Stimulated activated effector memory CD8-positive, alpha-beta T cell treated with anti-CD3 and anti-CD28 coated beads, Interleukin-12 subunit alpha, Interleukin-12 subunit beta, amount 100 ng/mL, for 72 hours (primary cell): ENCODE measurements around the gene ACTRT2.
A peak's percentile ranks its signal among the peaks of the same experiment; 100 is the strongest.

Experiments
- ATAC-seq: fragments of 150-1000 bp; cut with Tn5 transposase; 2 replicates; pipeline ENCODE4 v1.10.0; 2021
- DNase-seq, 2 donors: peaks; one replicate each; pipeline ENCODE4 v3.0.0; 2021 to 2022; ENCODE audit warnings: low spot score in 2 of 2
- H3K27ac Mint-ChIP-seq: one replicate; pipeline ENCODE4 v1.8.0; 2022; ENCODE audit warnings: mild to moderate bottlenecking, mixed read lengths
- H3K36me3 Mint-ChIP-seq: one replicate; pipeline ENCODE4 v1.8.0; 2022; ENCODE audit warnings: mild to moderate bottlenecking, mixed read lengths
- H3K4me1 Mint-ChIP-seq: one replicate; pipeline ENCODE4 v1.8.0; 2022; ENCODE audit warnings: mixed read lengths
- H3K4me3 Mint-ChIP-seq: one replicate; pipeline ENCODE4 v1.8.0; 2022; ENCODE audit warnings: mild to moderate bottlenecking, mixed read lengths
- H3K9me3 Mint-ChIP-seq: one replicate; pipeline ENCODE4 v1.8.0; 2022; ENCODE audit warnings: mixed read lengths

The ACTRT2 gene

DNA sequence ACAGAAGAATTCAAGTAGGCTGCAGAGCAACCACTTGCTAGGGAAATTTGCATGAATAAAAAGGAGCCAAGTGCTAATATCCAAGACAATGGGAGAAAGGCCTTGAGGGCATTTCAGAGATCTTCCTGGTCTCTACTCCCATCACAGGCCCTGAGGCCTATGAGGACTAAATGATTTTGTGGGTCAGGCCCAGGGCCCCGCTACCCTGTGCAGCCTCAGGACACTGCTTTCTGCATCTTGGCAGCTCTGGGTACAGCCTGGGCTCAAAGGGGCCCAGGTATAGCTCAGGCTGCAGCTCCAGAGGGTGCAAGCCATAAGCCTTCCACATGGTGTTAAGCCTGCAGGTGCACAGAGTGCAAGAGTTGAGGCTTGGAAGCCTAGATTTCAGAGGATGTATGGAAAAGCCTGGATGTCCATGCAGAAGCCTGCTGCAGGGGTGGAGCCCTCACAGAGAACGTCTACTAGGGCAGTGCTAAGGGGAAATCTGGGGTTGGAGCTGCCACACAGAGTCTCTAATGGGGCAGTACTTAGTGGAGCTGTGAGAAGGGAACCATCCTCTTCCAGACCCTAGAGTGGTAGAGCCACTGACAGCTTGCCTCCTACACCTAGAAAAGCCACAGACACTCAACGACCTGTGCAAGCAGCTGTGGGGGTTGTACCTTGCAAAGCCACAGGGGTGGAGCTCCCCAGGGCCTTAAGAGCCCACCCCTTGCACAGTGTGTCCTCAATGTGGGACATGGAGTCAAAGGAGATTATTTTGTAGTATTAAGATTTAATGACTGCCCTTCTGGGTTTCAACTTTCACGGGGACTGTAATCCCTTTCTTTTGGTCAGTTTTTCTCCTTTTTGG, 13.7 kb upstream of the ACTRT2 start:
- Mint-ChIP-seq H3K27ac (no peak overlapping the region), H3K36me3 (no peaks in the 10 kb centered on the region), H3K4me1 (no peaks in the 10 kb centered on the region), H3K9me3 (peaks cover 13% of the 10 kb centered on the region), H3K4me3 (no peak overlapping the region)
- DNase-seq (no peak), ATAC-seq (no peak)

GRCh38 chr1:3009021-3009420, 12.2 kb upstream of the ACTRT2 start:
- ATAC-seq = no peak
- Mint-ChIP-seq H3K36me3 (no peaks in the 10 kb centered on the region), H3K9me3 (peaks cover 13% of the 10 kb centered on the region), H3K4me3 (no peak overlapping the region), H3K27ac (no peak overlapping the region), H3K4me1 (peaks cover 7% of the 10 kb centered on the region)
- DNase-seq = no peak

- no peak overlapping the region for H3K4me3 Mint-ChIP-seq
- H3K9me3 Mint-ChIP-seq = peaks cover 13% of the 10 kb centered on the region
- H3K36me3 Mint-ChIP-seq = no peaks in the 10 kb centered on the region
- no peak overlapping the region for H3K27ac Mint-ChIP-seq
- H3K4me1 Mint-ChIP-seq = peaks cover 7% of the 10 kb centered on the region
- DNase-seq = no peak
- no peak for ATAC-seq
Measured at GRCh38 chr1:3009556-3009955, 11.7 kb upstream of the ACTRT2 start.

DNA sequence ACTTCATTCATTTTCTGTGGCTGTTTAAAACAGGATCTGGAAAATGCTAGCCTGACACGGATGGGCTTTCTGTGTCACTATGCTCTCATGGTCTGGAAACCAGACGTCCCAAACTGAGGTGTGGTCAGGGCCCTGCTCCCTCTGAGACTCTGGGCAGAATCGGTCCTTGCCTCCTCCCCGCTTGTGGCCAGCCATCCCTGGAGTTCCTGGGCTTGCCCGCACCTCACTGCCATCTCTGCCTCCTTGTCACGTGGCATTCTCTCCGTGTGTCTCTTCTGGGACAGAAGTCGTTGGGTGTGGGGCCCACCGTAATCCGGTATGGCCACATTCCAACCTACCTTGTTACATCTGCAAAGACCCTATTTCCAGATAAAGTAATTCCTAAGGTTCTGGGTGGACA, 10.1 kb upstream of the ACTRT2 start:
- DNase-seq (no peak), ATAC-seq (no peak)
- Mint-ChIP-seq H3K4me3 (no peak overlapping the region), H3K9me3 (peaks cover 13% of the 10 kb centered on the region), H3K4me1 (peaks cover 7% of the 10 kb centered on the region), H3K27ac (no peak overlapping the region), H3K36me3 (no peaks in the 10 kb centered on the region)

GRCh38 chr1:3011631-3012455, 9.4 kb upstream of the ACTRT2 start:
- DNase-seq (no peak), ATAC-seq (no peak)
- H3K4me3 Mint-ChIP-seq = no peak overlapping the region
- H3K36me3 Mint-ChIP-seq = no peaks in the 10 kb centered on the region
- peaks cover 9% of the 10 kb centered on the region for H3K9me3 Mint-ChIP-seq
- no peak overlapping the region for H3K27ac Mint-ChIP-seq
- peaks cover 7% of the 10 kb centered on the region for H3K4me1 Mint-ChIP-seq

GRCh38 chr1:3012456-3013291, 8.6 kb upstream of the ACTRT2 start:
- Mint-ChIP-seq H3K4me1 (peaks cover 7% of the 10 kb centered on the region), H3K9me3 (peaks cover 7% of the 10 kb centered on the region), H3K27ac (no peak overlapping the region), H3K4me3 (no peak overlapping the region), H3K36me3 (no peaks in the 10 kb centered on the region)
- DNase-seq (peak; percentile 46 to 61), ATAC-seq (no peak)

DNA sequence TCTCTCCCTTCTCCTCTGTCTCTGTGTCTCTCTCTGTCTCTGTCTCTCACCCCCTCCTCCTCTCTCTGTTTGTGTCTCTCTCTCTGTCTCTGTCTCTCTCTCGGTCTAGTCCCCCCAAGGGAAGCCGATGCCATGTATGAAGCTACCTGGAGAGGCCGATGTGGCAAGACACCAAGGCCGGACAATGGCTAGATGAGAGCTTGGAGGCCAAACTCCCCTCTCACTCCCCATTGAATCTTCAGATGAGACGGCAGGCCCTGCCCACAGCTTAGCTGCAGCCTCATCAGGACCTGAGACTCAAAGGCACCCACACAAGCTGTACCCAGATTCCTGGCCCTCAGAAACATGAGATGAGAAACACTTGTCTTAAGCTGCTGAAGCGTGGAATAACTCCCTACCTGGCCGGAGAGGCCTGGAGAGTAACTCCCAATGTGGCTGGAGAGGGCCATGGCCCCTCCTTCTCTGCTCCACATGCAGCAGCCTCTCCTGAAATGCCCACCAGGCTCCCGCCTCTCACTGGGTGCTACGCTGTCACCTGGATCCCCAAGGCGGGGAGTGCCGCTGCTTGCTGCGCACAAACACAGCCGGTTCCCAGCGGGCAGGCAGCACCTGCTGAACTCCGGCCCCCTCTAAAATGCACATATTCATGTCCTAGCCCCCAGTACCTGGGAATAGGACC, 7.8 kb upstream of the ACTRT2 start:
- Mint-ChIP-seq H3K36me3 (no peaks in the 10 kb centered on the region), H3K27ac (no peak overlapping the region), H3K4me1 (peaks cover 7% of the 10 kb centered on the region), H3K9me3 (peaks cover 2% of the 10 kb centered on the region), H3K4me3 (no peak overlapping the region)
- ATAC-seq (no peak), DNase-seq (no peak)

DNA sequence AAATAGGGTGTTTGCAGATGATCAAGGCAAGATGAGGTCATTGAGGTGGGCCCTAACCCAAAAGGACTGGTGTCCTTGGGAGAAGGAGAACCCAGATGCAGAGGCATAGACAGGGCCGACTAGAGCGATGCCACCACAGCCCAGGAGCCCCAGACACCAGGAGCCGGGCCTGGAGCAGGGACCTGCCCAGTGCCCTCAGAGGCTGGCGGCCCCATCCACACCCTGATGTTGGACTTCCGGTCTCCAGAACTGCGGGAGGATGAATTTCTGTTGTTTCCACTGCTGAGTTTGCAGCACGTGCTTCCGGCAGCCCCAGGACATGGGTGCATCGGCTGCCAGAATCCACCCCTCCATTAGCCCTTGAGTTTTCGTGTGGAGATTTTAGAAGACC, 7.2 kb upstream of the ACTRT2 start:
- no peak overlapping the region for H3K4me3 Mint-ChIP-seq

DNA sequence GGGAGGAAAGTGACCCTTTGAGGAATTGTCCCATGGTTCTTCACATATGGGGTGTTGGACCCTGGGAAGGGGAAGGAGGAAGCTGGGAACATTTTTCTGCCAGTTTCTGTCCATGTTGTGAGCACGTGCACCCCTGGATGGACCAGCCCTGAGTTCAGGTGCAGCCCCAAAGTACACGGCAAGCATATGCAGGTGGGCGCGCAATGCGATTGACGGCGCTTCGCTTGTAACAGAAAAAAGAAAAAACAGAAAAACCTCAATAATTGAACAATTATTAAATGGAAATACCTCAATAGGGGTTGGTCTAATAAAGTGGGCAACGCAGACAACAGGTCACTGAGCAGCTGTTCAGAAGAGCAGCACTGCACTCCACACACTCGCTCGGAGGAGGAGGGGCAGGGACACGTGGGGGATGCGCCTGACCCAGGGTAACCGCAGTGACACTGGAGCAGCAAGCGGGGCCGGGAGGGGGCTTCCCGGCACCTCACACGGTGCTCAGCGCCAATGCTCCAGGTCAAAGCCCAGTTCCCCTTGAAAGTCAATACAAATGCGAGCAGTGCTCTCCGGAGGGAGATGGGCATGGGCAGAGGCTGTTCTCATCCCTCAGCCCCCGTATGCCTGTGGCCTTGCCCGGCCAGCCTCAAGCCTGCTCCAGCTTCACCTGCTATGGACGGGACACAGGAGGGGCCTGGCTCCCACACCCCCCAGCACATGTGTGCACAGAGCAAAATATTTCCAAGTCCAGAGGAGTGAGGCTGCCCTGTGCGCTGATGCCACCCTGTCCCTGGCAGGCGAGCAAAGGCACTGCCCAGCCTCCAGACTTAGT, 6.6 kb upstream of the ACTRT2 start:
- no peak for ATAC-seq
- no peak for DNase-seq
- Mint-ChIP-seq H3K4me3 (no peak overlapping the region), H3K27ac (no peak overlapping the region), H3K4me1 (peaks cover 7% of the 10 kb centered on the region), H3K36me3 (no peaks in the 10 kb centered on the region), H3K9me3 (no peaks in the 10 kb centered on the region)

More for the DNA sequence above, 7.2 kb upstream of the ACTRT2 start:
- no peaks in the 10 kb centered on the region for H3K9me3 Mint-ChIP-seq
- peaks cover 7% of the 10 kb centered on the region for H3K4me1 Mint-ChIP-seq
- H3K36me3 Mint-ChIP-seq = no peaks in the 10 kb centered on the region
- ATAC-seq = no peak
- no peak overlapping the region for H3K27ac Mint-ChIP-seq
- no peak for DNase-seq

DNA sequence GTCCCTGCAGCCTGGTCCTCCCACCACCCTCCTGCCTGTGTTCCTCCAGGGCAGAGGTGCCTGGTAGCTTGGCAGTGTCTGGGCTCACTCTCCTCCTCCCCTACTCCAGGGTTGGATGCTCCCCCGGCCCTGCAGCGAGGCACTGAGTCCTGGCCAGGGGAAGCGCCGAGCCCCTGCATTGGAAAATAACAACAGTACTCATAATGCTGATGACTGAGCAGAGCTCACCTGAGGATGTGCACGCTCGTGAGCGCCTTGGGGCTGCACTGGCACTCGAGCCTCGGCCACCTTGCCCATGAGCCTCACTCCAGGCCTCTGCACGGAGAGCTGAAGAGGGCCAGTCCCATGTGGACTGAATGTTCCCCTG, 6.0 kb upstream of the ACTRT2 start:
- Mint-ChIP-seq H3K4me3 (no peak overlapping the region), H3K27ac (no peak overlapping the region), H3K36me3 (no peaks in the 10 kb centered on the region), H3K4me1 (peaks cover 7% of the 10 kb centered on the region), H3K9me3 (no peaks in the 10 kb centered on the region)
- ATAC-seq = no peak
- DNase-seq = no peak

GRCh38 chr1:3015744-3016143, 5.5 kb upstream of the ACTRT2 start:
- Mint-ChIP-seq H3K4me3 (no peak overlapping the region), H3K36me3 (no peaks in the 10 kb centered on the region), H3K27ac (no peak overlapping the region), H3K9me3 (no peaks in the 10 kb centered on the region), H3K4me1 (peaks cover 7% of the 10 kb centered on the region)
- no peak for DNase-seq
- ATAC-seq = no peak

DNA sequence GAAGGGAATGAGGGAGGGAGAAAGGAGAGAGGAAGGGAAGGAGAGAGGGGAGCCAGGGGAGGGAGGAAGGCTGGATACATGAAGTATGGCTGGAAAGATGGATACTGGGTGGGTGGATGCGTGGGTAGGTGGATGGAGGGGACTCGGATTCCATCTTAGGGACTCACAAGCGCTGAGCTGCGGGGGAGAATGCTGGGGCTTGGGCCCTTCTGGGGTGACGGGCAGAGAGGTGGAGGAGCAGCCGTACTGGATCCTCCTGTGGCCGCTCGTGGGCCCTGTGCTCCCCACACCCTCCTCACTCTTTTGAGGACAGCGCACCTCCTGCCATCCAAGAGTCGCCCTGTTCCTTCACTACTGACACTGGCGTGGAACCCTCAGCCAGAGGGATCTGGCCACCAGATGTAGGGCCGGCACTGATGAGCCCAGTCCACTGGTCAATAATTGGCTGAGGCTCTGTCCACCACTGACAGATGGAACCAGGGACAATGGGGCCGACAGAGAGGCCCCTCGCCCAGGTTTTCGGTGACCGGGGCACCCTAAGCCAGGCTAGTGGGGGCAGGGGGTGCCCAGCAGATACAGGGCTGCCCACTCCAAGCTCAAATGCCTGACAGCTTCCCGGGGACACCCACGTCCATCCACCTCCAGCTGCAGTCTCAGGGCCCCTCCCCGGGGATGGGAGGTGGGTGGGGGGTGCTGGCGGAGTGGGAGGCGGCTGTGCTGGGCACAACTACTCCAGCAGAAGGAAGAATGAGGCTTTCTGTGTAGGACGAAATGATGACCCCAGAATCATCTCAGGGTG, 4.4 kb upstream of the ACTRT2 start:
- DNase-seq = no peak
- Mint-ChIP-seq H3K4me3 (no peak overlapping the region), H3K27ac (no peak overlapping the region), H3K4me1 (peaks cover 7% of the 10 kb centered on the region), H3K36me3 (no peaks in the 10 kb centered on the region), H3K9me3 (no peaks in the 10 kb centered on the region)
- ATAC-seq = no peak

GRCh38 chr1:3017440-3018050, 3.7 kb upstream of the ACTRT2 start:
- Mint-ChIP-seq H3K4me3 (no peak overlapping the region), H3K9me3 (no peaks in the 10 kb centered on the region), H3K4me1 (peaks cover 7% of the 10 kb centered on the region), H3K27ac (no peak overlapping the region), H3K36me3 (no peaks in the 10 kb centered on the region)
- no peak for ATAC-seq
- DNase-seq = no peak
